Effector memory CD4-positive, alpha-beta T cell (primary cell): ENCODE data around the gene RYR1.

Experiments used
- DNase-seq, 3 donors: peaks; one replicate each; pipeline ENCODE4 v3.0.0-alpha.2; 2020
- H3K27ac ChIP-seq: 2 replicates; pipeline ENCODE4 v1.7.0; 2013; ENCODE audit warnings: mild to moderate bottlenecking, low read length, moderate library complexity; ENCODE audit not compliant: insufficient read depth, poor library complexity, severe bottlenecking
- H3K27me3 ChIP-seq: replicated peaks from 2 replicates; pipeline ENCODE4 v1.7.0; 2013; ENCODE audit warnings: mild to moderate bottlenecking, low read length; ENCODE audit not compliant: insufficient read depth, control insufficient read depth, poor library complexity, severe bottlenecking
- H3K36me3 ChIP-seq: 2 replicates; pipeline ENCODE4 v1.7.0; 2013; ENCODE audit warnings: mild to moderate bottlenecking, low read length, moderate library complexity; ENCODE audit not compliant: control insufficient read depth, insufficient read depth
- H3K4me1 ChIP-seq: 2 replicates; pipeline ENCODE4 v1.7.0; 2013; ENCODE audit warnings: low read length, mild to moderate bottlenecking; ENCODE audit not compliant: control insufficient read depth, insufficient read depth, poor library complexity, severe bottlenecking
- H3K4me3 ChIP-seq: 2 replicates; pipeline ENCODE4 v1.7.0; 2013; ENCODE audit warnings: low read length, low read depth, mild to moderate bottlenecking; ENCODE audit not compliant: insufficient read depth, poor library complexity, severe bottlenecking
- H3K9me3 ChIP-seq: 2 replicates; pipeline ENCODE4 v1.7.0; 2013; ENCODE audit warnings: mild to moderate bottlenecking, low read length, moderate library complexity; ENCODE audit not compliant: control insufficient read depth

RYR1 gene

DNA sequence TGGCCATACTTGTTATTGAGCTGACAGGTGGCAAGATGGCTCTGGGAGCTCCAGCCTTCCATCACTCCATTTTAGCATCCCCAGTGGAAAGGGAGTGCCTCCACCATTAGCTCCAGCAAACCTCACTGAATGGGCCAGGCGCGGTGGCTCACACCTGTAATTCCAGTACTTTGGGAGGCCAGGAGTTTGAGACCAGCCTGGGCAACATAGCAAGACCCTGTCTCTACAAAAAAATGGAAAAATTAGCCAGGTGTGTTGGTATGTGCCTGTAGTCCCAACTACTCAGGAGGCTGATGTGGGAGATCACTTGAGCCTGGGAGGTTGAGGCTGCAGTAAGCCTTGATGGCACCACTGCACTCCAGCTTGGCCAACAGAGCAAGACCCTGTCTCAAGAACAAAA lies 98.0 kb downstream of the RYR1 start:
- Histone ChIP-seq H3K4me3 (no peak overlapping the region), H3K36me3 (no peaks in the 10 kb centered on the region), H3K27me3 (no peaks in the 10 kb centered on the region), H3K4me1 (no peaks in the 10 kb centered on the region), H3K27ac (no peak overlapping the region), H3K9me3 (no peaks in the 10 kb centered on the region)
- DNase-seq = no peak

GRCh38 chr19:38532939-38533338 lies 99.4 kb downstream of the RYR1 start:
- H3K4me3 ChIP-seq = no peak overlapping the region
- no peaks in the 10 kb centered on the region for H3K36me3 ChIP-seq
- no peak overlapping the region for H3K27ac ChIP-seq
- no peaks in the 10 kb centered on the region for H3K27me3 ChIP-seq
- H3K4me1 ChIP-seq = peaks cover 14% of the 10 kb centered on the region
- H3K9me3 ChIP-seq = no peaks in the 10 kb centered on the region
- DNase-seq = no peak

- Histone ChIP-seq H3K27ac (no peak overlapping the region), H3K9me3 (no peaks in the 10 kb centered on the region), H3K27me3 (no peaks in the 10 kb centered on the region), H3K4me3 (no peak overlapping the region), H3K4me1 (peaks cover 28% of the 10 kb centered on the region), H3K36me3 (no peaks in the 10 kb centered on the region)
- DNase-seq = no peak
Observed at GRCh38 chr19:38534574-38534973, 101.1 kb downstream of the RYR1 start.

GRCh38 chr19:38535212-38535611 lies 101.7 kb downstream of the RYR1 start:
- no peak overlapping the region for H3K4me3 ChIP-seq
- H3K4me1 ChIP-seq = peaks cover 30% of the 10 kb centered on the region
- DNase-seq = no peak
- H3K9me3 ChIP-seq = no peaks in the 10 kb centered on the region
- no peaks in the 10 kb centered on the region for H3K27me3 ChIP-seq
- H3K36me3 ChIP-seq = no peaks in the 10 kb centered on the region
- no peak overlapping the region for H3K27ac ChIP-seq

- Histone ChIP-seq H3K27ac (peak overlapping the region; percentile 16), H3K4me1 (peaks cover 30% of the 10 kb centered on the region), H3K9me3 (no peaks in the 10 kb centered on the region), H3K4me3 (no peak overlapping the region), H3K36me3 (no peaks in the 10 kb centered on the region), H3K27me3 (no peaks in the 10 kb centered on the region)
- DNase-seq = no peak
Observed at GRCh38 chr19:38537071-38537936, 103.8 kb downstream of the RYR1 start.

- Histone ChIP-seq H3K36me3 (no peaks in the 10 kb centered on the region), H3K9me3 (no peaks in the 10 kb centered on the region), H3K27ac (peak overlapping the region; percentile 53), H3K4me1 (peaks cover 30% of the 10 kb centered on the region), H3K4me3 (no peak overlapping the region), H3K27me3 (no peaks in the 10 kb centered on the region)
- no peak for DNase-seq
Observed at GRCh38 chr19:38538386-38538785, 104.9 kb downstream of the RYR1 start.

GRCh38 chr19:38538793-38539528 lies 105.5 kb downstream of the RYR1 start:
- no peak overlapping the region for H3K4me3 ChIP-seq
- H3K36me3 ChIP-seq = no peaks in the 10 kb centered on the region
- H3K9me3 ChIP-seq = no peaks in the 10 kb centered on the region
- H3K27ac ChIP-seq = peak overlapping the region; percentile 53
- DNase-seq = no peak
- H3K4me1 ChIP-seq = peaks cover 30% of the 10 kb centered on the region
- no peaks in the 10 kb centered on the region for H3K27me3 ChIP-seq

GRCh38 chr19:38539751-38540150 lies 106.3 kb downstream of the RYR1 start:
- Histone ChIP-seq H3K4me3 (no peak overlapping the region), H3K4me1 (peaks cover 36% of the 10 kb centered on the region), H3K36me3 (no peaks in the 10 kb centered on the region), H3K27me3 (no peaks in the 10 kb centered on the region), H3K27ac (peak overlapping the region; percentile 53), H3K9me3 (no peaks in the 10 kb centered on the region)
- no peak for DNase-seq

GRCh38 chr19:38542040-38542439 lies 108.5 kb downstream of the RYR1 start:
- no peak for DNase-seq
- Histone ChIP-seq H3K9me3 (no peaks in the 10 kb centered on the region), H3K4me3 (no peak overlapping the region), H3K27ac (no peak overlapping the region), H3K36me3 (no peaks in the 10 kb centered on the region), H3K4me1 (peaks cover 34% of the 10 kb centered on the region), H3K27me3 (no peaks in the 10 kb centered on the region)

DNA sequence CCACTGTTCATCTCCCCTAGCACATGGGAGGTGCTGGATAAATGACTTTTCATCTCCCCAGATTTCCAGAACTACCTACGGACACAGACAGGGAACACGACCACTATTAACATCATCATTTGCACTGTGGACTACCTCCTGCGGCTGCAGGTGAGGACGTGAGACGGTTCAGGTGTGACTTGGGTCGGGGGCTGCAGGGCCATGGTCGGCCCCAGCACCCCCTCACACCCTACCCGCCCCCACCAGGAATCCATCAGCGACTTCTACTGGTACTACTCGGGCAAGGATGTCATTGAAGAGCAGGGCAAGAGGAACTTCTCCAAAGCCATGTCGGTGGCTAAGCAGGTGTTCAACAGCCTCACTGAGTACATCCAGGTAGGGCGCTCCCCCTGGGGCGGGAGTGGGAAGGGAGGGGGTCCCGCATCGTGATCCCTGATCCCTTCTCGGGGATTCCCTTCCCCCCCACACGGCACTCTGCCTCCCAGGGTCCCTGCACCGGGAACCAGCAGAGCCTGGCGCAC lies 109.9 kb downstream of the RYR1 start:
- Histone ChIP-seq H3K36me3 (no peaks in the 10 kb centered on the region), H3K27me3 (no peaks in the 10 kb centered on the region), H3K27ac (no peak overlapping the region), H3K4me1 (peaks cover 21% of the 10 kb centered on the region), H3K4me3 (no peak overlapping the region), H3K9me3 (no peaks in the 10 kb centered on the region)
- no peak for DNase-seq
